GM18526 (cell line): ENCODE data around the gene KCNK16.

ENCODE experiments used
- POLR2A ChIP-seq: IDR thresholded peaks from 3 replicates; pipeline ENCODE4 v1.6.1; 2011; ENCODE audit not compliant: insufficient read length; ENCODE audit errors: extremely low read depth

Gene KCNK16

GRCh38 chr6:39347906-39348585 lies 25.5 kb upstream of the KCNK16 start:
- TF ChIP-seq POLR2A: no peak

- TF ChIP-seq POLR2A: no peak
Observed at GRCh38 chr6:39347206-39347605, 24.7 kb upstream of the KCNK16 start.

- TF ChIP-seq POLR2A: no peak
Observed at GRCh38 chr6:39344821-39345280, 22.3 kb upstream of the KCNK16 start.

GRCh38 chr6:39343396-39343870 lies 20.9 kb upstream of the KCNK16 start:
- TF ChIP-seq POLR2A: no peak

GRCh38 chr6:39342692-39343395 lies 20.3 kb upstream of the KCNK16 start:
- no peak for TF ChIP-seq POLR2A

GRCh38 chr6:39341937-39342336 lies 19.4 kb upstream of the KCNK16 start:
- no peak for TF ChIP-seq POLR2A

GRCh38 chr6:39341352-39341751 lies 18.9 kb upstream of the KCNK16 start:
- TF ChIP-seq POLR2A: no peak

GRCh38 chr6:39339868-39340550 lies 17.5 kb upstream of the KCNK16 start:
- no peak for TF ChIP-seq POLR2A

GRCh38 chr6:39339096-39339867 lies 16.8 kb upstream of the KCNK16 start:
- TF ChIP-seq POLR2A: no peak

GRCh38 chr6:39338397-39338796 lies 15.9 kb upstream of the KCNK16 start:
- no peak for TF ChIP-seq POLR2A

GRCh38 chr6:39335780-39336545 lies 13.5 kb upstream of the KCNK16 start:
- TF ChIP-seq POLR2A: no peak

- TF ChIP-seq POLR2A: no peak
Observed at GRCh38 chr6:39333644-39334438, 11.3 kb upstream of the KCNK16 start.

- TF ChIP-seq POLR2A: no peak
Observed at GRCh38 chr6:39330476-39330875, 8.0 kb upstream of the KCNK16 start.

GRCh38 chr6:39330057-39330456 lies 7.6 kb upstream of the KCNK16 start:
- no peak for TF ChIP-seq POLR2A
